Activated T-cell treated with anti-CD3 and anti-CD28 coated beads, Interleukin-2, amount 50 U/mL, for 1 hour (primary cell): Measurements from ENCODE around the gene MBOAT2.

Experiments used
- DNase-seq: peaks from one replicate; pipeline ENCODE4 v3.0.0-alpha.2; 2020

The MBOAT2 gene

DNA sequence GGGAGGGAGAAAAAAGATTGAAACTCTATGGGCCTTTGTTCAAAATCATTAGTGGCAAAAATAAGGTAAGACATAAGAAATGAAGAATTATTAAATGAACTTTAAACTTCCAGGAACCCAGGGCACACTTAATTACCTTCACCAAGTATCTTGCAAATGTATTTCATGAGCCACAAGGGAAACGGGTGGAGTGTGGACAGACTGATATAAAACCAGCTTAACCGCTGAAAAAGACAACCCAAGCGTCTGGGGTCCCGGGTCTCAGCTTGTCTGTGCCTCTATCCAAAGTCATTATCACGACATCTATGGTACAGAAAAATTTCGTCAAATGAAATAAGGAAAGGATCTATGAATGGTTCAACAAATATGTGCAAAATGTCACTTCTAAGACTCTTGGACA is 13.9 kb upstream of the MBOAT2 start:
- DNase-seq = no peak

DNA sequence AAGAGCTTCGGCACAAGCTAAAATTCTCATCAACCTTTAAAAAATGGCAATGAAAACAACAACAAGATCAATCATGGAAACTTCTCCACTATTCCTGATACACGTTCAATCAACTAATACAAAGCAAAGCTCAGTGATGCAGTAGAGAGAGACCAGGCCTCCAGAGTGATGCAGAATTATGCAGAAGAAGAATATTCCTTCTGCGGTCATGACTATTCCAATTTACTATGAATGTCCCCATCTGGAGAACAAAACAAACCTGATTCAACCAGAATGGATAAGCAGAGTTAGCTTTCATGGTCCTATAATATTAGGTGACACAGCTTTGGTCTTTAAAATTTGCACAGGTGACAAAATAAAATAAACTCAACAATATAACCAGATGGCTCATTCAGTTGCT is 12.5 kb upstream of the MBOAT2 start:
- DNase-seq = no peak

DNA sequence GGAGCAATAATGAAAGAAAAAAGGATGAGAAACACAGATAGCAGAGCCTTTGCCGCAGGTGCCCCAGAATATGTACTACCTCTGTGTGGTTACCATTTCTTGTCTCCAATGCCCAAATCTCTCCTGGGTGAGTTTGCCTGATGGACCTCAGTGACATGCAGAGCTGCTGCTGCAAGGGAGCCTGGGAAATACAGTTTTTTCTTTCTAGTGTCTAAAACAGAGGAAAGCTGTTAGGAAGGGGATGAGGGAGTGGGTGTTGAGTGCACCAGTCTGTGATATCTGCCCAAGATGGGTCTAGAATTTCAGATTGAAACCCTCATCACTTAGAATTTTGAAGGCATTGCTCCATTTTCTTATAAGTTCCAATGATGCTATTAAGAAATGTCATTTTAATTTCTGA is 9.9 kb upstream of the MBOAT2 start:
- no peak for DNase-seq

DNA sequence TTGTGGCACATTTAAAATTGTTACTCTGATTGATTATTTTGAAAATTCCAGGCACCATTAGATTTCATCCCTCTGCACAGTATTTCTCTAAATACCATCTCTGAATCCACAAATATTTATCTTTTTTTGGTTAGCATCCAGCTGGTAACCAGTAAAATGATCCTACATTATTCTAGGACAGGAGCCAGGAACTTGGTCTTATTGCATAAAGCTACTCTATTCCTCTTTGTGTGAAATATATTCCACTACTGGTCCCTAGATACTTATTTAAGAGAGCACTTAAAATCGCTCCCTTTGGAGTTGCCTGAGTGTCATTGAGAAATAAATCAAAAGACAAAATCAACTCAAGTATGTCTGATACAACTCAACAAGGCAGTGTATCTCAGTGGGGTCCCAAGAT is 7.4 kb upstream of the MBOAT2 start:
- DNase-seq = no peak

DNA sequence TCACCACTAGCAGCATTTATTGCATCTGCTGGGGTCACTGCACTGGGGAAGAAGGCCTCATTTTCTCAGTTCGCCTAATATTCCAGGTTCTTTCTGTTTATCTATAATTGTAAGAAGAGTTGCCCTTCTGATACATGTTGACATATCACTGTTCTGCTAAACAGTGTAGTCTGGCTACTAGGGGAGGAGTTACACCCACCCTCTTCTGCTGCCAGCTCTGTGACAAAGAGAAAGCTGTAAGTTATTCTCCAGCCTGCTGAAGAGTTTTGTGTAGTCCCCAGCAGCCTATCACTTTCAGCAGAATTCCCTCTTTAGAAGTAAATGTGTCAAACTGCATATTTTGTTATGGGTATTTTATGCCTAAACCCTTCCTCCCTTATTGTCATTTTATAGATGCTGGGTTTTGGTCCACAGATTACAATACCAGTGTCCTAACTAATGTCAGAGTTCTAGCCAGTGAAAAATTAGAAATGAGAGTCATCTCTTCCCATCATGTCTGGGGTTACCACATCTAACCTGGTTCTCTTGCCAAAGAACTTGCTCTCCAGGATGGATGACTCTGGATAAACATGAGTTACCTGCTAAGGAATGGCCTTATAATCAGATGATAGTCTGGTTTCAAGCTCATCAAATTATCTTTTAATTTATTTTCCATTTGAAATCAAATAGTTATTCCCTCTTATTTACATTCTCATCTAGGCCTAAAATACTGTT is 5.6 kb upstream of the MBOAT2 start:
- no peak for DNase-seq

DNA sequence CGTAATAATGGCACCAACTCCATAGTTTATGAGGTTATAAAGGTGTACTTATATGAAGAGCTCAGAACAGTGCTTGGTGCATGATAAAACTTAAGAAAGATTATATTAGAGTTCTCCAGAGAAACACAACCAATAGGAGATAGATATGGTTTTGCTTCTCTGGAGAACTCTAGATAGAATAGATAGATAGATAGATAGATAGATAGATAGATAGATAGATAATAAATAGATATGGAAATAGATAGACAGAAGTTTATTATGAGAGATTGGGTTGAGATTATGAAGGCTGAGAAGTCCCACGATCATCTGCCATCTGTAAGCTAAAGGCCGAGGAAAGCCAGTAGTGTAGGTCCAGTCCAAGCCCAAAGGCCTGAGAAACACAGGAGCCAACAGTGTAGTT is 2.9 kb upstream of the MBOAT2 start:
- DNase-seq = no peak

DNA sequence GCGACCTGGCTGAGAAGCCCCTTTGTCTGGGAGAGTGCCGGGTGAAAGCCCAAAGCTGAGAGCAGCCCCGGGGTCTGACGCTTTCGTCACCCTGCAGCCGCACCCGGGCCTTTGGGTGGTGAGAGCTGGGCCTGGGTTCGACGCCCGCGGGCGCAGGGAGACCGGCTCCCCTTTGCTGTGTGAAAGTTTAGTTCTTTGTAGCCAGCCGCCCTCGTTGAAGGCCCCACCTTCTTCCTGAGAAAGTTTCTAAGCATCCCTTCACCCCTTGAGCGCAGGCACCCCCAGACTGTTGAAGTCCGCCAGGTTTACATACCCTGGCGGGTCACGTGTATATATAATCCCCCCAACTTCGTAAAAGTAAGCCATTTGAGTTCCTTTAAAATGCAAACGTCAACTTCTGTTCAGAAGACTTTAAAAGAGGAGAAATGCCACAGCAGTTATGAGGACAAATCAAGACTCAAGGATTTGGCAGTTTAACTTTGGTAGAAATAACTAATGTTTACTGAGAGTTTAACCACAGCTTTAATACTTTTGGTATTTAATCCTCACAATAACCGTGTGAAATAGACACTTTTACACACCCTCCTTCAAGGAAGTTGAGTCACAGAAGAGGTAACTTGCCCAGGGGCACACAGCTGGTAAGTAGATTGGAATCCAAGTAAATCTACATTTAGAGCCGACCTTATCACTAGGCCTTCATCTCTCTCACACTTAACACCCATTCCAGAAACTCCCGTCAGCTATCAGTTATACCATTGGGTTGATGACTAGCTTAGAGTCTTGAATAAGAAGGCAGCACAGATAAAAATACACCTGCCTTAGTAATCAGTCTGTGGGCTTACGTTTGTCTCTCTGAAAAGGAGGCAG is 1.1 kb upstream of the MBOAT2 start:
- no peak for DNase-seq

DNA sequence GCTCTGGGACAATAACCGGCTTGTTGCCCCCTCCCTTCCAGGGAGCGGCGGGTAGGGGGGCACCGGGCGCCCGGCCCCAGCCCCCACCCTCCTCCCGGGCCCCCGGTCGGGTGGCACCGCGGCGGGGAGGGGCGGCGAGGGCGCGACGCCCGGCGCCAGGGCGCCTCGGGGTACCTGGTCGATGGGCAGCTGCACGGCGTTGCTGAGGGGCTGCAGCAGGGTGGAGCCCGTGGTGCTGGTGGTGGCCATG is 193 bp downstream of the MBOAT2 start:
- DNase-seq = no peak

DNA sequence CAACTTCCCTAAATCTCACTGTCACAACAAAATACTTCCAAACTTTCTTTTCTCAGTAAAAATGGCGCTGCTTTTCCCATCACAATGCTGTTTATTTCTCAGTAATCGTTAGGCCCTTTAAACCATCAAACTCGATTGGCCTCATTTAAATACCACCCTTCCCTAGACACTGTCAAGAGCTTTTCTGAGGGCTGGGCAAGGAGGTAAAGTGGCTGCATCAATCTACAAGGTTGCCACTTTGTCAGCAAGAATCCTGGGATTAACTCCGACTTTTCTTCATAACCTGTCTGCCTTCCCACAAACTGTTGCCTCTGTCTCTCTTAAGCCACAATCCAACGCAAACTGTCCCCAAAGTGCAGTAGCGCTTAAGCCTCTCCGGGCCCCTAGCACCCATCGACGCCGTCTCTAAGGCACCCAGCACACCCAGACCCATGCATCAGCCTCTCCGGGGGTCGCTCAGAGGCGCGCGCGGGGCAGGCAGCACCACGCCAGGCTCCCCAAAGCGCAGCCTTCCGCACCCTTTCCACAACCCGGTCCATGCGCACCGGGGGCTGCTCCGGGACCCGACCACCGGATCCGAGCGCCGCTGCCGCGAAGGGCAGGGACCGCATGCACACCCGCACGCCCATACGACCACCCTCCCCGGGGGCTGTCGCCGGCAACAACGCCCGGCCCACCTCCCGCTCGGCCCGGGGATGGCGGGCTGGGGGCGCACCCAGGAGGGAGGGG is 683 bp downstream of the MBOAT2 start:
- peak; percentile 38 for DNase-seq

DNA sequence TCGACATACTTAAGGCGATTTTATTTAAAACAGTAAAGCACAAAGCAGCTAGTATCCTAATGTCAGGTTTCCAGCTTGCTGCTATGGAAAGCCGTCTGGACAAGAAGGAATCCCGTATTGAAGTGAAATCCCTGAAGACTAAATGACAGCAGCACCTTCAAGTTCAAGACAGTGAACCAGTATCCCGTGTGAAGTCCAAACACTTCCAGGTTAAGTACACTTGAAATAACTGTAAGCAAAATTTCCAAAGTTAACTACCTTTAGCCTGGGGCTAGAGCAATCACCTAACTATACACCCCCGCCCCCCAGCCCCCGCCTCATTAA is 1.2 kb downstream of the MBOAT2 start:
- no peak for DNase-seq

DNA sequence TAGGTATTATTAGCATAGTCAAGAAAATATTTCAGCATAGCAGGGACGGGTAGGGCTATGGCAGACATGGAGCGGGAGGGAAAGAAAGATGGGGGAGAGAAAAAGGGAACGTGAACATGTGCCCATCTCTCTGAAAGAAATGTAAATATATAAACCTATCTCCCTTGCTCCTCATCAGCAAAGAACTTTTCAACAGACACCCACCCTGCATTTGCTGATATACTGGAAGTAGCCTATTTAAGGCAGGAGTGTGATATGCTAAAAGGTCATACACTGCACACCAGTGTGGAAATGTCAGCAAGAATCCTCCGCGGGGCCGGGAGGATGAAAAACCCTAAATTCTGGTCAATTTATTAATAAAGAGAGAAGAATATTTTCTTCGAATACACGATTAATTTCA is 1.7 kb downstream of the MBOAT2 start:
- DNase-seq = no peak

DNA sequence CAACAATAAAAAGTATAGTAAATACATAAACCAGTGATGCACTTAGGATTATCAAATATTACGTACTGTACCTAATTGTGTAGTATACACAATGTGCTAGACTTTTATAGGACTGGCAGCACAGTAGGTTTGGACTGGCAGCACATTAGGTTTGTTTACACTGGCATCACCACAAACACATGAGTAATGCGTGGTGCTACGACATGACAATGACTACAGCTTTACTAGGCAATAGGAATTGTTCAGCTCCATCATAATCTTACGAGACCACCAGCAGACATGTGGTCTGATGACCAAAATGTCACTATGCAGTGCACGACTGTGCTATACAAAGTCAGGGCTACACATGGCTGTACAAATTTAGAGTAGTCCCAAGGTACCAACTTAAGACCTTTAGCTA is 2.3 kb downstream of the MBOAT2 start:
- no peak for DNase-seq

DNA sequence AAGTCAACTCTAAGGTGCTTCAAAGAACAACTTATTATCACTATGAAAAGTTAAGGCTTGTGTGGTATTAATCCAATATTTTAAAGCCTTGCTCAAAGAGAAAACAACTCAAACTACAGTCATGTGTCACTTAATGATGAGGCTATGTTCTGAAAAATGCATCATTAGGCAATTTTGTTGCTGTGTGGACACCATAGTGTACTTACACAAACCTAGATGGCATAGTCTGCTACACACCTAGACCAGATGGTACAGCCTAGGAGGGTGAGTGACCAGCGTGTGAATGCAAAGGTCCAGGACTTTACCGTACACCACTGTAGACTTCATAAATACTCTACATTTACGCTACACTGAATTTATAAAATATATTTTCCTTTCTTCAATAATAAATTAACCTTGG is 3.0 kb downstream of the MBOAT2 start:
- no peak for DNase-seq

DNA sequence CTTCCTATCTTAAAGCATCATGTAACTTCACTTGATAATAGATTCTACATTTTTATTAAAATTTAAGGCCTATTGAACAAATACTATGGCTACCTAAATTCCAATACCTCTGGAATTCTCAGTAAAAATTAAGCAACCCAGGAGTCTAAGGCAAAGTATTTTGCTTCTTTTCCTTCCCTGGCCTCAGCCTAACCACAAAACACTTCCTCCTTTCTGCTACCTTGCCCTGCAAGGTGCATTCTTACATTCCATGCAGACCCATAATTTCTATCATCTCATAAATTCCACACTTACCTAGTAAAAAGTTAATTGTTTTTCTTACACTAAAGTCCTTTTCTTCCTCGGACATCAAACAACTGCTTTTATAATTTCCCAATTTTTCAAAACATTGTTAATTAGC is 3.7 kb downstream of the MBOAT2 start:
- DNase-seq = no peak

DNA sequence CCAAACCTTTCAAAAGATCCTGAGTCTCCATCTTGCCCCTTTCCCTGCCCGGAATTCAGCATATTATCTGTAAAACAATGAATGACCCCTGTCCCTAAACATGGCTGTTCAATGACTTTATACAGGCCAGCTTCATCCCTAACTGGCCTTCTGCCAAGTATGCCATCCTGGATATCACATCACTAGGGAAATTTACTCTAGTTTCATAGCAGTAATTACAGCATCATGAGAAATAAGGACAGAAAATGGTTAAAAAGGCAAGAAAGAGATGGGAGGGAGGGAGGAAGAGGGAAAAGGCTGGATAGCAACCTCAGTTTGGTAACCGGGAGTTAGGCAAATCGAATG is 4.4 kb downstream of the MBOAT2 start:
- DNase-seq = no peak

DNA sequence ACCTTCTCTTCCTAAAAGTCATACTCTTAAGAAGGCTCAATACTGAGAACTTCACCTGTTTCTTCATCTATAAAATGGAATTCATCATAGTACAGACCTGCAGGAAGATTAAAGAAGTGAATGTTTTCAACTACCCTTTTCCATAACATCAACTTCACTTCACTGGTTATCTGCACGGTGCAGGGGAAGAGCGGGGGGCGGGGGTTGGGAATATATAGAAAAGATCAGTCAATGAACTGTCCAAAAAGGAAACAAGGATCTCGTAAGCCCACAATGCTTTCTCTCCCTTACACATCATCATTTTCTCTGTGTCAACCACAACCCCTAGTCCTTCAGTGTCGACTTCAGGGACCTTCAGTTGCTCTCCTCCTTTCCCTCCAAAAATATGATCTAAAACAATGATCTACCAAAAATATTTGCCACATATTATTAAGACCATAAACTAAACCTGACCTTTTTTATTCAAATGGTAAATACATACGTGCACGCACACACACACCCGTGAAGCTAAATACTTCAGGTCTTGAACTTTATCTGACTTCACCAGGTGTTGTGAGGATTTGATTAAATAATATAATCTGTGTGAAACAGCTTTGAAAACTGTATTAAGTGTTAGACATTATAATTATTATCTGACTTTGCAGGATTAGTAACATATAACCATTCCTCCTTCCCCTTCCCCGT is 4.9 kb downstream of the MBOAT2 start:
- DNase-seq = no peak

DNA sequence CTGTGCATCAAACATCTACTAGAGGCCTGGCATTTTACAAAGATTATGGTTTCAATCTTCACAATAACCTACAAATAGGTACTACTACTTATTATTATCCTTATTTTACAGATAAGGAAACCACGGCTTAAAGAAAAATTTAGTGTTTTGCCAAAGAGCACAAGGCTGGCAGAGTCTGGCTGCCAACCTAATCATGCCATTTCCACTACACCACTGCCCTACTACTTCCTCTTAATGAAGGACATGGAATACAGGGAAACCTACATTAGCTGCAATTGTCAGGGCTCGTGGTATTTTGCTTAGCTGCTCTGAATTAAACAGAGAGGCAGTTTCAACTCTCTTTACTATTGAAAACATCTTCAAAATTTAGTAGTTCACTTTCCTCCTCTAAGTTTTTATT is 5.9 kb downstream of the MBOAT2 start:
- no peak for DNase-seq

DNA sequence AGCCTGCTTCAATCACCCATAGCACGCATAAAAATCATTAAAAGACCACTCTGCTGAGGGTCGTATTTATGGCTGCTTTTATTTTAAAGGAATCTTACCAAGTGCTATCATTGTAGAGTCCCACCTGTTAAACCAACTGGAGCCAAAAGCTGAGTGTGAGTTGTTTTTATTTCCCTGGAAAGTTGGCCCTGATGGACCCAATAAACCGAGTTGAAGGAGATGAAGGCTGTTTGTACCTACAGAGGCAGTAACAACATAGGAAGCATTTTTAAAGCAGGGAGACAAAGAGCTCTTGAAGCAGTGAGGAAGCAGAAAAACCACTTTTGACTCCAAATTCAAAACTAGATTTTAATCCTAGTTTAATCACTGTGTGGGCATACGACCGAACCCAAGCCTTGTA is 6.4 kb downstream of the MBOAT2 start:
- DNase-seq = no peak

DNA sequence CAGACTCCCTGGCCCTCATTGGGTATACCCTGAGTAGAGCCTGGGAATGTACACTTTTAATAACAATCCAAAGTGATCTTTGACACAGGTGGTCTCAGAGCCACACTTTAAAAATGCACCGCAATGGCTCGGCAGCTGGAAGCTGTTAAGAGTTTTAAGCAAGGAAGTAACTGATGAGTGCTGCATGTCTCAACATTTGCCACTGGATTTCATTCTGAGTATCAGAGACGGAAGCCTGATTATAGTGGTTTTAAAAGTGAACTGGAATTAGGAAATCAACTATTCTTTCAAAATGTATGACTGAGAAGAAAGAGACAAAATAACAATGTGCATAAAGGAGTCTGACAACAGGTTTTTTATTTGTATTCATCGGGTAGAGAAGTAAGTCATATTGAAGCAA is 7.5 kb downstream of the MBOAT2 start:
- DNase-seq = no peak

DNA sequence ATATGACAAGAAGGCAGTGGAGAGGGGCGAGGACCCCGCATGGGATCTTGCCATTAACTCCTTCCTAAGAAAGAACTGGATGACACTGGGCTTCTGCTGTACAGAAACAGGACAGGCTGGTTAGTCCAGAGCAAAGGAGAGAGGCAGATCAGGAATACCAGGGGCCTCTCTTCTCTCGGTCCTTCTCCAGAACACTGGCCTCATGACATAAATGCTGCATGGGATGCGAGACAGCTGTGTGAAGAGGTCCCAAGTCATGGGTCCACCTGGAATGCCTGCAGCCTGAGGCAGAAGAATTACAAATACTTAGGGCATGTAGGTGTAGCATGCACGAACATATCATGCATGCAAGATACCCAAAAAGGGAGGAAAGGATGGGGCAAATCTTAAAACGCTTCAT is 9.1 kb downstream of the MBOAT2 start:
- no peak for DNase-seq

DNA sequence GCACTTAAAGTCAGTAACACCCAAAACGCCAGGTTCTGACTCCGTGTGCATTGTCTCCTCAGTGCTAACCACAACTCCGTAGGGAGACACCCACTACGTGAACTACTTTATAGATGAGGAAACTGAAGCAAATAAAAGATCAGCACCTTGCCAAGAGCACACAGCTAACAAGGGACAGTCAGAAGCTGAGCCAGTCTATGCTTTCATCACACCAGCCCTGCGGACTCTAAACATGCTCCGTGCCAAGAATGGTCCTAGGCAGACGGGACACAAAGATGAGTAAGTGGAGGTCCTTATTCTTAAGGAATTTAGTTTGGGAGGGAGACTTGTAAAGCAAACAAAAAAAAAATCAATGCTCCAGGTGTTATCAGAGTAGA is 9.6 kb downstream of the MBOAT2 start:
- no peak for DNase-seq

DNA sequence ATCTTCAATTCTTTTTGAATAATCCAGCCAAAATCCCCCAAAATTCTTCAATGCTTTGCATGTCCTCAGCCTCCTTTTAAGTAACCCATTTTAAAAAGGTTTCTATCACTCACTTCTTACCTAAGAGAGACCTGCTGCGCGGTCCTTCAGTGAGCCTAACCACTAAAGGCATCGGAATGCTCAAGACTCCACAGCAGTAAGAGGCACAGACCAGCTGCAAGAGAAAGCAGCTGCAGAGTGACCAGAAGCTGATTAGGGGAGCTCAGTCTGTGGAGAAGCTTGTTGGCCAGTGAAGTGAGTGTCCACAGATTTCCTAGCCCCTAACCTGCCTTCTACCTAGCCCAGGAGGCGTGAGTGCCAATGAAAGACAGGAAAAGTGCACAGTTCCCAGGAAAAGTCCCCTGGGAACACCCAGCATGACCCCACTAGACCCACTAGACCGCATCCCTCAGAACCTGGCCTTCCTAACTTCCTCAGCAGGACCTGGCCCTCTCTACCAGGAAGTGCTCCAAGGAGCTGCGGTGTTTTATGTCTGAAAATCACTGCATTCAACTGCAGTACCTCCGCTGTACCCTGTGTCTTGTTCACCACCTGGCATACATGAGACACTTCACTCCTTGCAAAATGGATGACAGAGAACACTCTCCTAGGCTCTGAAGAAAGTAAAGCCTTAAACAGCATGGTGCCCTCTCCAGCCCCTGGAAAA is 10.1 kb downstream of the MBOAT2 start:
- DNase-seq = no peak

DNA sequence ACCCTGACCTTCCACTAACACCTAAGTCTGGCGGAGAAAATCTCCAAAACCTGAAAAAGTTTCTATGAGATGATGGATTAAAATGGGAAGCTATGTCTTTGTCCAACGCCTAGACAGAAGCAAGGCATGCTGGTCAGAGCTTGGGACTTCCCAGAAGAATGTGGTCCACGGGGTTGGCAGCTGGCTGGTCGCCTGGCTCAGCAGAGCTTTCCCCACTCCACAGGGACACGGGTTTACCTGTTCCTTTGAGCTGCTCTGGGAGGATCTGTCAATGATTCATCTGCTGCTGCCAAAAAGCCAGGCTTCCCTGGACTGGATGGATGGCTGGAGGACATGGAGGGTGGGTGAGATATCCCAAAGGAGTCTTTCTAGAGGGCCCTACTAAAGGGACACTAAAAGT is 10.8 kb downstream of the MBOAT2 start:
- DNase-seq = no peak
